Measurements from ENCODE around the gene NOPCHAP1.

DNA sequence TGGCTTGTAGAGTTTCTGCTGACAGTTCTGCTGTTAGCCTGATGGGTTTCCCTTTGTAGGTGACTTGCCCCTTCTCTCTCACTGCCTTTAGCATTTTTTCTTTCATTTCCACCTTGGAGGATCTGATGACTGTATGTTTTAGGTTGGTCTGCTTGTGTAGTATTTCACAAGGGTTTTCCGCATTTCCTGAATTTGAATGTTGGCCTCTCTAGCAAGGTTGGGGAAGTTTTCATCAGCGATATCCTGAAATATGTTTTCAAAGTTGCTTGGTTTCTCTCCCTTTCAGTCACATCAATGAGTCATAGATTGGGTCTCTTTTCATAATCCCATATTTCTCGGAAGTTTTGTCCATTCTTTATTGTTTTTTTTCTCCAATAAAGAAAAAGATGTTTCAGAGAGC lies 11.4 kb downstream of the NOPCHAP1 start:
- TF ChIP-seq POLR2A (IDR thresholded peaks at IDR 0.05) (no peak), CTCF (IDR thresholded peaks at IDR 0.05) (no peak)
